Panc1 (cell line): ENCODE data around the gene ATXN7L1.

Source experiments
- POLR2AphosphoS5 ChIP-seq: IDR thresholded peaks from 2 replicates; pipeline ENCODE4 v1.6.1; 2012; ENCODE audit warnings: mild to moderate bottlenecking, low read depth, low read length, moderate library complexity
- SIN3A ChIP-seq: IDR thresholded peaks from 2 replicates; pipeline ENCODE4 v1.6.1; 2012; ENCODE audit warnings: low read depth, mild to moderate bottlenecking, low read length, moderate library complexity, borderline replicate concordance; ENCODE audit not compliant: insufficient read depth
- TCF7L2 ChIP-seq: IDR thresholded peaks from 2 replicates; pipeline ENCODE4 v1.6.1; 2011; ENCODE audit warnings: mild to moderate bottlenecking, low read depth, low read length, inconsistent platforms
- TF ChIP-seq, protein P1 (sequence below): fragments of 450-650 bp; IDR thresholded peaks from 2 replicates; pipeline ENCODE4 v1.5.1; 2017; ENCODE audit warnings: mild to moderate bottlenecking
- TF ChIP-seq, protein P2 (sequence below), 2 experiments: IDR thresholded peaks; 2 replicates each; pipeline ENCODE4 v1.6.1; 2011 to 2012; ENCODE audit warnings: low read depth in 2 of 2, control low read depth in 1 of 2, low read length in 1 of 2, mild to moderate bottlenecking in 1 of 2, moderate library complexity in 1 of 2; ENCODE audit not compliant: insufficient read depth in 1 of 2

DNA sequence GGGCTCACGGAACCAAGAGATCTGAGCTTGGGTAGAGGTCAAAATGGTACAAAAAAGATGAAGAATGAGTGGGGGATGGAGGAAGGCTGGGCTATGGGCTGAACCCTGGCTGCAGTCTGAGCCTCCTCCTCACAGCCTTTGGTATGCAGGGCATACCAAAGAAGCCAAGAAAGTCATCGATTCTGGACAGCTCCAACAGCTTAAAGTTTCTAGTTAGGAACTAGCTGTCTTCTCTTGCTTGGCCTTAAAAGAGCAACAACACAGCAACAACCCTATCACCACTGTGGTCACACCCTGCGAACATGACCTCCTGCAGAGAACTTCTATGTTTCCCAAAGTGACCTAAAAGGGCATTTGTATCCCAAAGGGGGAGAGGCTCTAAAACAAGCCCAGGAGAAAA, 169.0 kb downstream of the ATXN7L1 start:
- TF ChIP-seq, protein P1, sequence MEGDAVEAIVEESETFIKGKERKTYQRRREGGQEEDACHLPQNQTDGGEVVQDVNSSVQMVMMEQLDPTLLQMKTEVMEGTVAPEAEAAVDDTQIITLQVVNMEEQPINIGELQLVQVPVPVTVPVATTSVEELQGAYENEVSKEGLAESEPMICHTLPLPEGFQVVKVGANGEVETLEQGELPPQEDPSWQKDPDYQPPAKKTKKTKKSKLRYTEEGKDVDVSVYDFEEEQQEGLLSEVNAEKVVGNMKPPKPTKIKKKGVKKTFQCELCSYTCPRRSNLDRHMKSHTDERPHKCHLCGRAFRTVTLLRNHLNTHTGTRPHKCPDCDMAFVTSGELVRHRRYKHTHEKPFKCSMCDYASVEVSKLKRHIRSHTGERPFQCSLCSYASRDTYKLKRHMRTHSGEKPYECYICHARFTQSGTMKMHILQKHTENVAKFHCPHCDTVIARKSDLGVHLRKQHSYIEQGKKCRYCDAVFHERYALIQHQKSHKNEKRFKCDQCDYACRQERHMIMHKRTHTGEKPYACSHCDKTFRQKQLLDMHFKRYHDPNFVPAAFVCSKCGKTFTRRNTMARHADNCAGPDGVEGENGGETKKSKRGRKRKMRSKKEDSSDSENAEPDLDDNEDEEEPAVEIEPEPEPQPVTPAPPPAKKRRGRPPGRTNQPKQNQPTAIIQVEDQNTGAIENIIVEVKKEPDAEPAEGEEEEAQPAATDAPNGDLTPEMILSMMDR: no peak
- TF ChIP-seq, protein P2, sequence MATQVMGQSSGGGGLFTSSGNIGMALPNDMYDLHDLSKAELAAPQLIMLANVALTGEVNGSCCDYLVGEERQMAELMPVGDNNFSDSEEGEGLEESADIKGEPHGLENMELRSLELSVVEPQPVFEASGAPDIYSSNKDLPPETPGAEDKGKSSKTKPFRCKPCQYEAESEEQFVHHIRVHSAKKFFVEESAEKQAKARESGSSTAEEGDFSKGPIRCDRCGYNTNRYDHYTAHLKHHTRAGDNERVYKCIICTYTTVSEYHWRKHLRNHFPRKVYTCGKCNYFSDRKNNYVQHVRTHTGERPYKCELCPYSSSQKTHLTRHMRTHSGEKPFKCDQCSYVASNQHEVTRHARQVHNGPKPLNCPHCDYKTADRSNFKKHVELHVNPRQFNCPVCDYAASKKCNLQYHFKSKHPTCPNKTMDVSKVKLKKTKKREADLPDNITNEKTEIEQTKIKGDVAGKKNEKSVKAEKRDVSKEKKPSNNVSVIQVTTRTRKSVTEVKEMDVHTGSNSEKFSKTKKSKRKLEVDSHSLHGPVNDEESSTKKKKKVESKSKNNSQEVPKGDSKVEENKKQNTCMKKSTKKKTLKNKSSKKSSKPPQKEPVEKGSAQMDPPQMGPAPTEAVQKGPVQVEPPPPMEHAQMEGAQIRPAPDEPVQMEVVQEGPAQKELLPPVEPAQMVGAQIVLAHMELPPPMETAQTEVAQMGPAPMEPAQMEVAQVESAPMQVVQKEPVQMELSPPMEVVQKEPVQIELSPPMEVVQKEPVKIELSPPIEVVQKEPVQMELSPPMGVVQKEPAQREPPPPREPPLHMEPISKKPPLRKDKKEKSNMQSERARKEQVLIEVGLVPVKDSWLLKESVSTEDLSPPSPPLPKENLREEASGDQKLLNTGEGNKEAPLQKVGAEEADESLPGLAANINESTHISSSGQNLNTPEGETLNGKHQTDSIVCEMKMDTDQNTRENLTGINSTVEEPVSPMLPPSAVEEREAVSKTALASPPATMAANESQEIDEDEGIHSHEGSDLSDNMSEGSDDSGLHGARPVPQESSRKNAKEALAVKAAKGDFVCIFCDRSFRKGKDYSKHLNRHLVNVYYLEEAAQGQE (IDR thresholded peaks at IDR 0.05; ENCODE audit: insufficient read depth in 1 of 2, low read depth in 2 of 2, low read length in 1 of 2): no peak
- TF ChIP-seq POLR2AphosphoS5: no peak
- no peak for TF ChIP-seq SIN3A
- no peak for TF ChIP-seq TCF7L2
